DMS79 (cell line): ENCODE measurements around the gene ZNF22.
"Not testable (repeated sequence)": the region's sequence is repeated elsewhere in the genome, so short reads cannot be mapped to it uniquely, and the experiment has no call there.

Experiments
- DNase-seq: peaks from one replicate; lab custom pipeline; 2025; lab: John Stamatoyannopoulos, UW

ZNF22 gene

GRCh38 chr10:44991571-44991970, 9.2 kb upstream of the ZNF22 start:
- DNase-seq, result no peak

DNA sequence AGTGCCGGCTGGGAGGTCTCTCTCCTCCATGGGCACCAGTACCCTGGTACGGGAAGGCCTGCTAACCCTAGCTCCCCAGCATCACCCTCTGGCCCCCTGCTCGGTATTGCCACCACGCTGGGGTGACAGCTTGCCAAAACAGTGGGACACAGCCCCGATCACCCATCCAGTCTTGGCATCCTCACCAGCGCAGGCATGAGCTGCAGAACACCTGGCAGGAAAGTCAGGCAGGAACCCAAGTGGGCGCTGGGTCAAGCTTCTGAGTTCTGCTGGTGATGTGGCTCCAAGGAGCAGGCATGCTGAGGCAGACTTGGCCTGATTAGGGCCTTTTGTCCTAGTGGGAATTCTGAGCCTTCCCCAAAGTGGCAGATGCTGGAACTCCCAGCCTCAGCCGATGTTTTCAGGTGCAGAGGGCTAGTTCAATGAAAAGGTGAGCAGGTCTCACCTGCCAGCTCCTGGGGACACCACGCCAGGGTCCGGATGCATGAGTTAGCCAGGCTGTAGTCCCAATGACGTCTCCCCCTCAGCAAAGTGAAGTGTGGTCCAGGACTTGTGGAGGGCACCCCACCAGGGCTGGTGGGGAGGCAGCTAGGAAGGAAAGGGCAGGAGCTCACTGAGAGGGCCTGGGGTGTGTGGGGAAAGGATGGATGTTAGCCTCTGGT, 8.5 kb upstream of the ZNF22 start:
- DNase-seq, result no peak

DNA sequence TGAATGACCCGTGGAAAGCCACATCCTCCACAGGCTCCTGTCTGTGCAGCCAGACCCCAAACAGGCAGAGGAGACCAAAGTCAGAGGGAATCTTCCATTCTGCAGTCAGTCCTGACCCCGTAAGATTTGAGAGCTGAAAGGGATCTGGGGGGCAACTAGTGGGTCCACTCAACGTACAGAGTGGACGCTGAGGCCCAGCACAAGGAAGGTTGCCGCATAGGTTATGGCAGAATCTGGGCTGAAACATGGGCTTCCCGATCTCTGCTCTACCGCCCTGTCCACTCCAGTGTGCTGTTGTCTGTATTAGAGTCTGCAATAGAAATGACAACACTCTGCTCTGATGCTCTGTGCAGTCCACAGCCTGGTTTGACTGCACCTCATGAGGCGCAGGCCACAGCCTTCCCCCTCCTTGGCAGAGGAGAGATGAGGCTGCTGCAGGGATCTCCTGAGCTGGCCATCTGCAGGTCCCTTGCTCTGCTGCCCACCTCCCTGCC, 7.9 kb upstream of the ZNF22 start:
- no peak for DNase-seq

- no peak for DNase-seq
These were observed 7.3 kb upstream of the ZNF22 start for GRCh38 chr10:44993226-44993921.

DNA sequence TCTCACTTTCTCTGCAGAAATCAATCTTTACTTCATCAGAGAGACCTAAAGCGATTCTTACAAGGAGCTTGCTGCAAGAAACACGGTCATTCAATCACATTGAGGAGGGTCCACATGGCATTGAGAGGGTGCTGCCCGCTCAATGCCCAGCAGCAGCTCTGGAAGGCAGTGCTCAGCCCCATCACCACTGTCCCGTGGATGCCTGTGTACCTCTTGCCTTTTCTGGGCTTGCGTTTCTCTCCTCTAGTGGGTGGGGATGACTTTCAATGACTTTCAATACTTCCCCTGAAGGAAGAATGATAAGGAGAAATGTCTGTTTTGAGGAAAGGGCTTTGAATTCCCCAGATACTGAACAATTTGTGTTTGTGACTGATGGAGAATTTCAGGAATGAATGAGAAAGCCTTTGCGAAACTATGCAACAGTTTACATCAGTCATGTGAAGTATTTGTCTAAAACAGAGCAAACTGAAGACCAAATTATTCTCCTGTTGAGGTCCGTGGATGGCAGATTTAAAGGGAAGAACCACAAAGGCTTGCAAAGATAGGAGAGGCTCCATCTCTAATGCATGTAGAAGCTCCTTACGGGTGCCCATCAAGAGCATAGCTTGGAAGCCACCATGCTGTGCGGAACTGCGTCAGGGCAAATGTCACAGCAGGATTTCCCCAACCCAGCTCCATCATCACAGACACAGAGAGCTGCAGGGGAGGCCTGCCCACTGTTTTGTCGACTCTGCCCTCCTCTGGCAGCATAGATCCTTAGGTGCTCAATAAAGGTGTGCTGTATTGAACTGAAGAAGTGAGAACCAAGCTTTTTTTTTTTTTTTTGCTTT, 6.6 kb upstream of the ZNF22 start:
- DNase-seq, result no peak

GRCh38 chr10:44994752-44995530, 5.8 kb upstream of the ZNF22 start:
- DNase-seq, result no peak

GRCh38 chr10:44995581-44995913, 5.2 kb upstream of the ZNF22 start:
- no peak for DNase-seq

- DNase-seq, result no peak
These were observed 4.6 kb upstream of the ZNF22 start for GRCh38 chr10:44995914-44996669.

DNA sequence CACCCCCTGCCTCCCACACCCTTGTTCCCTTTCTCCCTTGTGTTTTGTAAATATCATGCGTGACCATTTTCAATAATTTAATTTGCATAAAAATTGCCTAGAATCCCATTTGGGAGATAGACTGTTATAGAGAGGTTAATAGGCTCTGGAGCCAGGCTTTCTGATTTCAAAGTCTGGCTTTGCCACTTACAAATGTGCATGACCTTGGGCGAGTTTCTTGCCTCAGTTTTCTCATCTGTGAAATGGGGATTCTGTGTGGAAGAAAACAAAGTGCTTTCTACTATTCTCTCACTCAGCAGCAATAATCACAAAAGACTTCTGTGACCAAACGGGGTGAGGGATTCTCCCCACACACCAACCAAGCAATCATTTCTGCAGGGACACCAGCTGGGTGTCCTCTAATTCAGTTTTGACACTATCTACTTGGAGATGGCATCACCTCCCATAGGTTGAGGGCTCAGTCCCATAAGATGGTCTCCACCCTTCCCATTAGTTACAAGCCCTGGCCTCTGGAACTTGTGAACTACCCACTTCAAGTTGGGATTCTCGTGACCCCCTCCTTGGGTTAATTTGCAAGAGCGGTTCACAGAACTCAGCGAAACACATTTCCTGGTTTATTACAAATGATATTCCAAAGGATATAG, 3.5 kb upstream of the ZNF22 start:
- no peak for DNase-seq

- DNase-seq, result no peak
These were observed 2.5 kb upstream of the ZNF22 start for GRCh38 chr10:44998146-44998631.

GRCh38 chr10:45000138-45000751, 478 bp upstream of the ZNF22 start:
- peak; percentile 48 for DNase-seq

- peak; percentile 25 for DNase-seq
These were observed 842 bp downstream of the ZNF22 start for GRCh38 chr10:45001381-45002148.

DNA sequence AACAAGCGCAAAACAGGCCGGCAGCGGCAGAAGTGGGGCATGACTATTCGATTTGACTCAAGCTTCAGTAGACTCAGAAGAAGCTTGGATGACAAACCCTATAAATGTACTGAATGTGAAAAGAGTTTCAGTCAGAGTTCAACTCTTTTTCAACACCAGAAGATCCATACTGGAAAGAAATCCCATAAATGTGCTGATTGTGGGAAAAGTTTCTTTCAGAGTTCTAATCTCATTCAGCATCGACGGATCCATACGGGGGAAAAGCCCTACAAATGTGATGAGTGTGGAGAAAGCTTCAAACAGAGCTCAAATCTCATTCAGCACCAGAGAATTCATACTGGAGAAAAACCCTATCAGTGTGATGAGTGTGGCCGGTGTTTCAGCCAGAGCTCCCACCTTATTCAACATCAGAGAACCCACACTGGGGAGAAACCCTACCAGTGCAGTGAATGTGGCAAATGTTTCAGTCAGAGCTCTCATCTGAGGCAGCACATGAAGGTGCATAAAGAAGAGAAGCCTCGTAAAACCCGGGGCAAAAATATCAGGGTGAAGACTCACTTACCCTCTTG, 2.8 kb downstream of the ZNF22 start:
- DNase-seq, result no peak

DNA sequence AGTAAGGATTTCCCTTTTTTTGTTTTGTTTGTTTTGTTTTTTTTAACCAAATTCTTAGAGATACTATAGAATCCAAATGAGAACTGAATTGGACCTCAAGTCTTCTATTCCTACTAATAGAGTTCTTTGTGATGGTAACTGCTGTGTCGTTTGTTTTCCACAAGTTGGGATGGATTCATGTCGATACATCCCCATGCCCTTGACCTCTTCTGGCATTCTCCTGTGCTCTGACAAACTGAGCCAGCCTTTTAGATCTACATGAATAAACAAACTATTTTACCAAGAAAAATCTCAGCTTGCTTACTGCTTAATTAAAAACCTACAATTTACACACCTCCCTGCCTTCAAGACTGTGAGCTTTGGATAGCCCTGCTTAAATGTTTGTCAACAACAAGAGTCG, 3.9 kb downstream of the ZNF22 start:
- DNase-seq, result no peak

- no peak for DNase-seq
These were observed 4.6 kb downstream of the ZNF22 start for GRCh38 chr10:45005284-45005683.

DNA sequence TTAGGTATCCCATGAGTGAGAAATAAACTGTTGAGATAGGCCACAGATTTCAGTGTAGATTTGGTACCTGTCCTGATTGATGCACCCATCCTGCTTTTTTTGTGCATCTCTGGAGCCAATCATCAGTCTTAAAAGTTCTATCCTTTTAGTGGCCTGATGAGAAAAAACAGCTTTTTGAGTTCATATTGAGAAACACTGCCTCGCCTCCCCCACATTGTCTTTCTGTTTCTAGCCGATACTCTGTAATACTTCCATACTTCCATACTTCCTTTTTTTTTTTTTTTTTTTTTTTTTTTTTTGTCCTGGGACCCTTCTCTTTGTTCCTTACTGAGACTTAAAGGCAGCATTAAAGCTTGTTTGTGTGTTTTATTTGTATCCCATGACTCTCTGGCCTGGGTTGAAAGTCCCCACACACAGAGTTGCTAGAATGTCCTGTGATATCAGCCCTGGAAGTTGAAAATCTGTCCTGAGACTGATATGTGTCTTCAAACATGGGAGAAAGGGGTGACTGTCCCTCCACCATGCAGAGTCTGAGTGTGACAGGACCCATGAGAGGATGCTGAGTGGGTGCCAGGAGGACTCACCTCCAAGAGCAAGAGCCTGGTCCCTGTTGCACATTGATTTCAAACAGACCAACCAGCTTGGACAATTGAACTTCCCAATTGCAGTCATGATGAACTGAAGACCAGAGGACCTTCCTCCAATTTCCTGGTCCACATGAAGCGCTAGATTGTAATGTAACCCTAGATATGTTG, 5.7 kb downstream of the ZNF22 start:
- DNase-seq, result no peak

GRCh38 chr10:45008524-45009161, 7.9 kb downstream of the ZNF22 start:
- peak; percentile 30 for DNase-seq

- DNase-seq, result not testable (repeated sequence)
These were observed 13.8 kb downstream of the ZNF22 start for GRCh38 chr10:45014557-45014956.
